ENCODE data around the gene IPP. TPM values are rescaled to one million over a fixed set of nuclear protein-coding genes. Genes with fewer than 3 reads are reported as not detected.
"Not testable (repeated sequence)": the region's sequence is repeated elsewhere in the genome, so short reads cannot be mapped to it uniquely, and the experiment has no call there.

IPP gene
- total RNA-seq, 1 donor from 2014 or later = 13.4 TPM

DNA sequence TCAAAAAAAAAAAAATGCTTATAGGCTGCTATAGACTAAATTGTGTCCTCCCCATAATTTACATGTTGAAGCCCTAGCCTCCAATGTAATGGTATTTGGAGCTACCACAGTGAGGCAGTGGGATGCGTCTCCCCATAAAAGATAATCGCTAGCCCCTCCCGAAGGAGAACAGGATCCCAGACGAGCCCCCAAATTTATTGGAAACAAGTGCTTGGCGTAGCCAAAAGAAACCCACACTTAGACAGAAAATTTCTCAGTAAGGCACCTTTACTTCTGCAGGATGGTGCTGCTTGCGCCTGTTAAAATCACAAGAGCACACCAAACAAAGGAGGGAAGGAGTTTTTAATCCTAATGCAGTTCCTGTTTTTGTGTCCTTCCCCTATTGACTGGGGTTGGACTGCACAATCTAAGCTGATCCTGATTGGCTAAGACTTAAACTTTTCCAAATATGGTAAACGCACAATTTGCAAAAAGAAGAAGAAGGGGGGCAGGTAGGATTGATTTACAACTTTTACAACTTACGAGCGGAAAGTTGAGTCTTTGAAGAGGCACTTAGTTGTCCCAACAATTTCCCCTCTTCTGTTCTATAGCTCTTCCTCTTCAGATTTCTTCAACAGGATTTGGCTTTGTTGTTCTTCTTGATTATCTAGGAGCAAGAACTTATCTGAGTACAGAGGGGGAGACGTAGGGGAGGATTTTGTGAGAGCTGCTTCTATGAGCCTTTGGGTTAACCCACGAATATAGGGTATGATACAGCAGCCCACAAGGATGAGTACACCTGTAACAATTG is 3.0 kb upstream of the IPP start:
- intact Hi-C loops (cut with DNase I) = no loop called here
- Histone ChIP-seq H3K9me3 (peaks cover 6% of the 10 kb centered on the region), H3K4me3 (no peak overlapping the region), H3K36me3 (no peaks in the 10 kb centered on the region), H3K4me1 (no peaks in the 10 kb centered on the region), H3K27me3 (ENCODE audit: low read depth) (no peaks in the 10 kb centered on the region), H3K27ac (no peak overlapping the region)
- ATAC-seq (no peak), DNase-seq (no peak)
- TF ChIP-seq, protein P1, sequence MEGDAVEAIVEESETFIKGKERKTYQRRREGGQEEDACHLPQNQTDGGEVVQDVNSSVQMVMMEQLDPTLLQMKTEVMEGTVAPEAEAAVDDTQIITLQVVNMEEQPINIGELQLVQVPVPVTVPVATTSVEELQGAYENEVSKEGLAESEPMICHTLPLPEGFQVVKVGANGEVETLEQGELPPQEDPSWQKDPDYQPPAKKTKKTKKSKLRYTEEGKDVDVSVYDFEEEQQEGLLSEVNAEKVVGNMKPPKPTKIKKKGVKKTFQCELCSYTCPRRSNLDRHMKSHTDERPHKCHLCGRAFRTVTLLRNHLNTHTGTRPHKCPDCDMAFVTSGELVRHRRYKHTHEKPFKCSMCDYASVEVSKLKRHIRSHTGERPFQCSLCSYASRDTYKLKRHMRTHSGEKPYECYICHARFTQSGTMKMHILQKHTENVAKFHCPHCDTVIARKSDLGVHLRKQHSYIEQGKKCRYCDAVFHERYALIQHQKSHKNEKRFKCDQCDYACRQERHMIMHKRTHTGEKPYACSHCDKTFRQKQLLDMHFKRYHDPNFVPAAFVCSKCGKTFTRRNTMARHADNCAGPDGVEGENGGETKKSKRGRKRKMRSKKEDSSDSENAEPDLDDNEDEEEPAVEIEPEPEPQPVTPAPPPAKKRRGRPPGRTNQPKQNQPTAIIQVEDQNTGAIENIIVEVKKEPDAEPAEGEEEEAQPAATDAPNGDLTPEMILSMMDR (IDR thresholded peaks at IDR 0.05) = no peak

DNA sequence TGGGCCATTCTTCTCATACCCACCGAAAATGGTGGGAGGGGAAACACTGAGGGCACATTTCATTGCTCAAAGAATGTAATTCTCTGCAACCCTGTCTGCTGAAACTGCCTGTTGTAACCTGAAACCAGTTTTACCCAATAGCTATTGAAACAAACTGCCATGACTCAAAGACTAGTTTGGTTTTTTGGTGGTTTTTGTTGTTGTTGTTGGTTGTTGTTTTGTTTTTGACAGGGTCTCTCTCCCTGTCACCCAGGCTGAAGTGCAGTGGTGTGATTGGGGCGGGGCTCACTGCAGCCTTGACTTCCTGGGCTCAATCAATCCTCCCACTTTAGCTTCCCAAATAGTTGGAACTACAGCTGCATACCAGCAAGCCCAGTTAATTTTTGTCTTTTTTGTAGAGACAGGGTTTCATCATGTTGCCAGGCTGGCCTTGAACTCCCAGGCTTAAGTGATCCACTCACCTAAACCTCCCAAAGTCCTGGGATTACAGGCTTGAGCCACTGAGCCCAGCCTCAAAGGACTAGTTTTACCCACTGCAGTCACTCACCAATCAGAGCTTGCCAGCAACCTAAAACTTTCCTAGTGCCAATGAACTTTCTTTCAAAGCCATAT is 2.1 kb upstream of the IPP start:
- TF ChIP-seq, protein P1 (IDR thresholded peaks at IDR 0.05) = no peak
- intact Hi-C loops (cut with DNase I) = no loop called here
- Histone ChIP-seq H3K9me3 (peaks cover 6% of the 10 kb centered on the region), H3K4me3 (no peak overlapping the region), H3K4me1 (no peaks in the 10 kb centered on the region), H3K27me3 (ENCODE audit: low read depth) (no peaks in the 10 kb centered on the region), H3K27ac (no peak overlapping the region), H3K36me3 (no peaks in the 10 kb centered on the region)
- ATAC-seq = no peak
- DNase-seq = no peak

- ATAC-seq (no peak), DNase-seq (no peak)
- Histone ChIP-seq H3K27ac (peak overlapping the region; percentile 98), H3K9me3 (peaks cover 6% of the 10 kb centered on the region), H3K36me3 (no peaks in the 10 kb centered on the region), H3K4me1 (no peaks in the 10 kb centered on the region), H3K4me3 (no peak overlapping the region), H3K27me3 (ENCODE audit: low read depth) (no peaks in the 10 kb centered on the region)
- TF ChIP-seq, protein P1 (IDR thresholded peaks at IDR 0.05) = no peak
- intact Hi-C loops (cut with DNase I) = no loop called here
Observed at GRCh38 chr1:45752014-45752413, 1.6 kb upstream of the IPP start.

DNA sequence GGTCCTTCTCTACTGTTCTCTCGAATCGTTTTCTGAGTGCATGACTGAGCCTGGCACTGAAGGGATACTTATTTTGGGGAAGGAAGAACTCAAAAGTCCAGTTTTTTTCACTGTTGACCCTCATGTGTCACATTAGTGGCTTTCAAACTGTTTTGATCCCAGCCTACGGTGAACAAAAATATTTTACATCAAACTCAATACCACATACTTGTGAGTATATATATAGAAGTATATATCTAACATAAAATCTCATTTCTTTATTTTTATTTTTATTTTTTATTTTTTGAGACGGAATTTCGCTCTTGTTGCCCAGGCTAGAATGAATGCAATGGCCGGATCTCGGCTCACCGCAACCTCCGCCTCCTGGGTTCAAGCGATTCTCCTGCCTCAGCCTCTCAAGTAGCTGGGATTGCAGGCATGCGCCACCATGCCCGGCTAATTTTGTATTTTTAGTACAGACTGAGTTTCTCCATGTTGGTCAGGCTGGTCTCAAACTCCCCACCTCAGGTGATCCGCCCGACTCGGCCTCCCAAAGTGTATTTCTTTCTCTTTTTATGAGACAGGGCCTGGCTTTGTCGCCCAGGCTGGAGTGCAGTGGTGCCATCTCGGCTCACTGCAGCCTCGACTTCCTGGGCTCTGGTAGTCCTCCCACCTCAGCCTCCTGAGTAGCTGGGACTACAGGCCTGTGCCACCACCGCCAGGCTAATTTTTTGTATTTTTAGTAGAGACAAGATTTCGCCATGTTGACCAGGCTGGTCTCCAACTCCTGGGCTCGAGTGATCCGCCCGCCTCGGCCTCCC is 786 bp upstream of the IPP start:
- H3K36me3 ChIP-seq; H3K4me1 ChIP-seq; ATAC-seq; H3K27me3 ChIP-seq (ENCODE audit: low read depth); intact Hi-C loops (cut with DNase I); DNase-seq; H3K9me3 ChIP-seq: not testable (repeated sequence)
- peak overlapping the region; percentile 98 for H3K27ac ChIP-seq
- H3K4me3 ChIP-seq = peak overlapping the region; percentile 69

- peaks cover 18% of the 10 kb centered on the region for H3K36me3 ChIP-seq
- H3K4me1 ChIP-seq = no peaks in the 10 kb centered on the region
- no peak overlapping the region for H3K27ac ChIP-seq
- DNase-seq = no peak
- H3K4me3 ChIP-seq = no peak overlapping the region
- H3K9me3 ChIP-seq = no peaks in the 10 kb centered on the region
- H3K27me3 ChIP-seq (ENCODE audit: low read depth) = no peaks in the 10 kb centered on the region
- no peak for ATAC-seq
- intact Hi-C loops (cut with DNase I) = no loop called here
- TF ChIP-seq, protein P1 (IDR thresholded peaks at IDR 0.05) = no peak
Observed at GRCh38 chr1:45746922-45747321, 3.5 kb downstream of the IPP start.

DNA sequence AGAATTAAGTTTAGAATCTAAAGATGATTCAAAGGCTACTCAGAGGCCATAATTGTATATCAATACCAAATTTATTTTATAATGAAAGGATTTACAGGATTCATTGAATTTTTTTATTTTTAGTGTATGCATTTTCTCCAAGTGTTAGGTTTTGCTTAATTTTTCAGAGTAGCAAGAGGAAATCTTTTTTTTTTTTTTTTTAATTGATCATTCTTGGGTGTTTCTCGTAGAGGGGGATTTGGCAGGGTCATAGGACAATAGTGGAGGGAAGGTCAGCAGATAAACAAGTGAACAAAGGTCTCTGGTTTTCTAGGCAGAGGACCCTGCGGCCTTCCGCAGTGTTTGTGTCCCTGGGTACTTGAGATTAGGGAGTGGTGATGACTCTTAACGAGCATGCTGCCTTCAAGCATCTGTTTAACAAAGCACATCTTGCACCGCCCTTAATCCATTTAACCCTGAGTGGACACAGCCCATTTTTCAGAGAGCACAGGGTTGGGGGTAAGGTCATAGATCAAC is 10.8 kb downstream of the IPP start:
- H3K4me3 ChIP-seq; H3K9me3 ChIP-seq; H3K27me3 ChIP-seq (ENCODE audit: low read depth); H3K4me1 ChIP-seq; ATAC-seq; H3K27ac ChIP-seq; DNase-seq; intact Hi-C loops (cut with DNase I): not testable (repeated sequence)
- peaks cover 18% of the 10 kb centered on the region for H3K36me3 ChIP-seq

Measured in lower lobe of right lung (tissue), 2 donors.